WTC11 (cell line): ENCODE results near the gene HSPG2. TPM values are rescaled to one million over a fixed set of nuclear protein-coding genes. Genes with fewer than 3 reads are reported as not detected.

ENCODE experiments used
- ATAC-seq: fragments of 200-7000 bp; cut with Tn5 transposase; 2 replicates; pipeline ENCODE4 v1.10.0; 2021; ENCODE audit warnings: mild to moderate bottlenecking, moderate library complexity
- CTCF ChIA-PET: fragments of 300-600 bp; sonication (Branson Sonifier 250); formaldehyde crosslinking; loops from one replicate; lab custom pipeline; 2021; ENCODE audit warnings: antibody characterized with exemption; lab: Charles Lee
- POLR2A ChIA-PET: fragments of 350-600 bp; sonication (Branson Sonifier 250); formaldehyde crosslinking; loops from one replicate; lab custom pipeline; 2021; ENCODE audit warnings: antibody characterized with exemption; lab: Charles Lee
- DNase-seq: peaks from one replicate; pipeline ENCODE4 v3.0.0; 2021; ENCODE audit warnings: low spot score
- H3K27ac Mint-ChIP-seq: 2 replicates; pipeline ENCODE4 v1.8.0; 2021; ENCODE audit warnings: mixed read lengths
- H3K27me3 Mint-ChIP-seq: 2 replicates; pipeline ENCODE4 v1.8.0; 2021; ENCODE audit warnings: low read depth, mild to moderate bottlenecking, moderate library complexity, mixed read lengths
- H3K36me3 Mint-ChIP-seq: 2 replicates; pipeline ENCODE4 v1.8.0; 2021; ENCODE audit warnings: mixed read lengths
- H3K4me1 Mint-ChIP-seq: 2 replicates; pipeline ENCODE4 v1.8.0; 2022; ENCODE audit warnings: mixed read lengths
- H3K4me3 Mint-ChIP-seq: 2 replicates; pipeline ENCODE4 v1.8.0; 2021; ENCODE audit warnings: mild to moderate bottlenecking, moderate library complexity, mixed read lengths
- H3K9me3 Mint-ChIP-seq: 2 replicates; pipeline ENCODE4 v1.8.0; 2021; ENCODE audit warnings: mixed read lengths
- ATF2 ChIP-seq: sonication (generic); formaldehyde crosslinking; IDR thresholded peaks from 2 replicates; pipeline ENCODE4 v1.8.1; 2022; ENCODE audit warnings: low read depth, missing genetic modification reagents, borderline replicate concordance
- GRHL2 ChIP-seq: fragments of 250-450 bp; sonication (Bioruptor Pico); IDR thresholded peaks from 2 replicates; pipeline ENCODE4 v1.8.0; 2022; ENCODE audit warnings: mild to moderate bottlenecking, moderate library complexity; ENCODE audit not compliant: insufficient replicate concordance, severe bottlenecking
- KAT7 ChIP-seq: sonication (generic); formaldehyde crosslinking; IDR thresholded peaks from 2 replicates; pipeline ENCODE4 v1.8.1; 2023; ENCODE audit warnings: missing genetic modification reagents, mild to moderate bottlenecking, borderline replicate concordance
- MLX ChIP-seq: sonication (generic); formaldehyde crosslinking; IDR thresholded peaks from 2 replicates; pipeline ENCODE4 v1.8.1; 2023; ENCODE audit warnings: mild to moderate bottlenecking, missing genetic modification reagents, moderate library complexity
- NFATC4 ChIP-seq: fragments of 250-450 bp; sonication (Bioruptor Pico); IDR thresholded peaks from 2 replicates; pipeline ENCODE4 v1.9.0; 2021; ENCODE audit warnings: mild to moderate bottlenecking
- NFE2L1 ChIP-seq: sonication (generic); formaldehyde crosslinking; IDR thresholded peaks from 2 replicates; pipeline ENCODE4 v1.8.1; 2023; ENCODE audit warnings: missing genetic modification reagents
- NFYB ChIP-seq: sonication (generic); formaldehyde crosslinking; conservative IDR thresholded peaks from 2 replicates; pipeline ENCODE4 v1.8.0; 2022; ENCODE audit warnings: low read depth, missing genetic modification reagents
- NR3C1 ChIP-seq: sonication (generic); formaldehyde crosslinking; conservative IDR thresholded peaks from 2 replicates; pipeline ENCODE4 v1.8.1; 2023; ENCODE audit warnings: low read depth, mild to moderate bottlenecking, missing genetic modification reagents
- PREB ChIP-seq: sonication (generic); formaldehyde crosslinking; IDR thresholded peaks from 2 replicates; pipeline ENCODE4 v1.8.1; 2022; ENCODE audit warnings: mild to moderate bottlenecking, missing genetic modification reagents, moderate library complexity, borderline replicate concordance
- RELA ChIP-seq: sonication (generic); formaldehyde crosslinking; IDR thresholded peaks from 2 replicates; pipeline ENCODE4 v1.8.1; 2022; ENCODE audit warnings: missing genetic modification reagents, mild to moderate bottlenecking, borderline replicate concordance
- SOX15 ChIP-seq: fragments of 250-450 bp; sonication (Bioruptor Pico); IDR thresholded peaks from 2 replicates; pipeline ENCODE4 v1.9.0; 2021; ENCODE audit warnings: mild to moderate bottlenecking
- TCF7 ChIP-seq: sonication (generic); formaldehyde crosslinking; IDR thresholded peaks from 2 replicates; pipeline ENCODE4 v1.8.0; 2022; ENCODE audit warnings: mild to moderate bottlenecking, low read depth, missing genetic modification reagents, moderate library complexity
- ZBTB21 ChIP-seq: sonication (generic); formaldehyde crosslinking; IDR thresholded peaks from 2 replicates; pipeline ENCODE4 v1.8.1; 2023; ENCODE audit warnings: mild to moderate bottlenecking, missing genetic modification reagents, borderline replicate concordance
- ZNF138 ChIP-seq: sonication (generic); formaldehyde crosslinking; conservative IDR thresholded peaks from 2 replicates; pipeline ENCODE4 v1.8.1; 2022; ENCODE audit warnings: mild to moderate bottlenecking, moderate library complexity, missing genetic modification reagents
- ZNF263 ChIP-seq: sonication (generic); formaldehyde crosslinking; IDR thresholded peaks from 2 replicates; pipeline ENCODE4 v1.8.1; 2022; ENCODE audit warnings: low read depth, mild to moderate bottlenecking, moderate library complexity, missing genetic modification reagents
- ZNF423 ChIP-seq: fragments of 250-450 bp; sonication (Bioruptor Pico); IDR thresholded peaks from 2 replicates; pipeline ENCODE4 v2.1.2; 2022; ENCODE audit warnings: mild to moderate bottlenecking, moderate library complexity
- ZNF671 ChIP-seq: fragments of 250-450 bp; sonication (Bioruptor Pico); IDR thresholded peaks from 2 replicates; pipeline ENCODE4 v1.8.0; 2021; ENCODE audit warnings: mild to moderate bottlenecking
- total RNA-seq: library from RNA; stranded (reverse); gene quantifications from 3 replicates; pipeline ENCODE4 v1.2.3, GENCODE V29; 2021
- TF ChIP-seq, protein P1 (sequence below): fragments of 250-450 bp; sonication (Bioruptor Pico); IDR thresholded peaks from 2 replicates; pipeline ENCODE4 v1.9.0; 2021; ENCODE audit warnings: mild to moderate bottlenecking, borderline replicate concordance
- TF ChIP-seq, protein P2 (sequence below): fragments of 250-450 bp; sonication (Bioruptor Pico); conservative IDR thresholded peaks from 2 replicates; pipeline ENCODE4 v1.9.0; 2021; ENCODE audit warnings: mild to moderate bottlenecking
- TF ChIP-seq, protein P3 (sequence below): fragments of 250-450 bp; sonication (Bioruptor Pico); IDR thresholded peaks from 2 replicates; pipeline ENCODE4 v1.9.0; 2021; ENCODE audit warnings: mild to moderate bottlenecking
- TF ChIP-seq, protein P4 (sequence below): sonication (generic); formaldehyde crosslinking; IDR thresholded peaks from 2 replicates; pipeline ENCODE4 v1.8.1; 2022; ENCODE audit warnings: missing genetic modification reagents, borderline replicate concordance

The HSPG2 gene
- total RNA-seq, 1 experiment from 2014 or later: 120 TPM

- TF ChIP-seq, protein P1, sequence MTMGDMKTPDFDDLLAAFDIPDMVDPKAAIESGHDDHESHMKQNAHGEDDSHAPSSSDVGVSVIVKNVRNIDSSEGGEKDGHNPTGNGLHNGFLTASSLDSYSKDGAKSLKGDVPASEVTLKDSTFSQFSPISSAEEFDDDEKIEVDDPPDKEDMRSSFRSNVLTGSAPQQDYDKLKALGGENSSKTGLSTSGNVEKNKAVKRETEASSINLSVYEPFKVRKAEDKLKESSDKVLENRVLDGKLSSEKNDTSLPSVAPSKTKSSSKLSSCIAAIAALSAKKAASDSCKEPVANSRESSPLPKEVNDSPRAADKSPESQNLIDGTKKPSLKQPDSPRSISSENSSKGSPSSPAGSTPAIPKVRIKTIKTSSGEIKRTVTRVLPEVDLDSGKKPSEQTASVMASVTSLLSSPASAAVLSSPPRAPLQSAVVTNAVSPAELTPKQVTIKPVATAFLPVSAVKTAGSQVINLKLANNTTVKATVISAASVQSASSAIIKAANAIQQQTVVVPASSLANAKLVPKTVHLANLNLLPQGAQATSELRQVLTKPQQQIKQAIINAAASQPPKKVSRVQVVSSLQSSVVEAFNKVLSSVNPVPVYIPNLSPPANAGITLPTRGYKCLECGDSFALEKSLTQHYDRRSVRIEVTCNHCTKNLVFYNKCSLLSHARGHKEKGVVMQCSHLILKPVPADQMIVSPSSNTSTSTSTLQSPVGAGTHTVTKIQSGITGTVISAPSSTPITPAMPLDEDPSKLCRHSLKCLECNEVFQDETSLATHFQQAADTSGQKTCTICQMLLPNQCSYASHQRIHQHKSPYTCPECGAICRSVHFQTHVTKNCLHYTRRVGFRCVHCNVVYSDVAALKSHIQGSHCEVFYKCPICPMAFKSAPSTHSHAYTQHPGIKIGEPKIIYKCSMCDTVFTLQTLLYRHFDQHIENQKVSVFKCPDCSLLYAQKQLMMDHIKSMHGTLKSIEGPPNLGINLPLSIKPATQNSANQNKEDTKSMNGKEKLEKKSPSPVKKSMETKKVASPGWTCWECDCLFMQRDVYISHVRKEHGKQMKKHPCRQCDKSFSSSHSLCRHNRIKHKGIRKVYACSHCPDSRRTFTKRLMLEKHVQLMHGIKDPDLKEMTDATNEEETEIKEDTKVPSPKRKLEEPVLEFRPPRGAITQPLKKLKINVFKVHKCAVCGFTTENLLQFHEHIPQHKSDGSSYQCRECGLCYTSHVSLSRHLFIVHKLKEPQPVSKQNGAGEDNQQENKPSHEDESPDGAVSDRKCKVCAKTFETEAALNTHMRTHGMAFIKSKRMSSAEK (CRISPR knock-in tag): no peak
- TF ChIP-seq NR3C1 (CRISPR knock-in tag) (no peak), NFYB (CRISPR knock-in tag) (no peak), ZNF138 (CRISPR knock-in tag) (no peak), TCF7 (CRISPR knock-in tag) (no peak), KAT7 (no peak), GRHL2 (CRISPR knock-in tag) (no peak), SOX15 (CRISPR knock-in tag) (no peak), ZBTB21 (no peak), NFE2L1 (CRISPR knock-in tag) (no peak), ZNF423 (CRISPR knock-in tag) (no peak), MLX (CRISPR knock-in tag) (no peak)
- TF ChIP-seq, protein P2, sequence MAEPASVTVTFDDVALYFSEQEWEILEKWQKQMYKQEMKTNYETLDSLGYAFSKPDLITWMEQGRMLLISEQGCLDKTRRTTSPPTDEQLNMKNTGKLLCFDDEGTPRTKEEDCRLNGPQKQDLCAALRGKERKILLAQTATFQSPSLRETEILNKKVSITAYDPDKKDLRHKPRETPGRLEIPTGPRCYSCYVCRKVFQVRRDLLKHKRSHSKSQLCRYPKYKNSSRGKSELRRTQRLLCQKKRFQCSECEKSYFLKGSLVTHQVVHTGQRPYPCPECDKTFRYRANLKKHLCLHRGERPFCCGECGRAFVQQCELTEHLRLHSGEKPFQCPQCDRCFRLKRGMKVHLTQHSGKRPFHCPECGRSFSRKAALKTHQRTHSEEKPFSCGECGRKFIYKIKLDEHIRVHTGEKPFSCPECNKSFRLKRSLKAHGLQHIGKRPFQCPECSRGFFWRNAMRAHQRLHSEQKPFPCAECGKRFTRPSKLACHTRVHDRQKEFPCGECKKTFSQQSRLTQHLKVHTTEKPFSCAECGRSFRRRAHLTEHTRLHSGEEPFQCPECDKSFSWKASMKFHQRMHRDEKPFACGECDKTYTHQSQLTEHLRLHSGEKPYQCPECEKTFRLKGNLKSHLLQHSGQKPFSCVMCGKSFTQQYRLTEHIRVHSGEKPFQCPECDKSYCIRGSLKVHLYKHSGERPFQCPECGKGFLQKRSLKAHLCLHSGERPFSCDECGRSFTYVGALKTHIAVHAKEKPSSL (CRISPR knock-in tag): no peak
These were observed 66.5 kb downstream of the HSPG2 start (continued) for GRCh38 chr1:21870611-21871010.

DNA sequence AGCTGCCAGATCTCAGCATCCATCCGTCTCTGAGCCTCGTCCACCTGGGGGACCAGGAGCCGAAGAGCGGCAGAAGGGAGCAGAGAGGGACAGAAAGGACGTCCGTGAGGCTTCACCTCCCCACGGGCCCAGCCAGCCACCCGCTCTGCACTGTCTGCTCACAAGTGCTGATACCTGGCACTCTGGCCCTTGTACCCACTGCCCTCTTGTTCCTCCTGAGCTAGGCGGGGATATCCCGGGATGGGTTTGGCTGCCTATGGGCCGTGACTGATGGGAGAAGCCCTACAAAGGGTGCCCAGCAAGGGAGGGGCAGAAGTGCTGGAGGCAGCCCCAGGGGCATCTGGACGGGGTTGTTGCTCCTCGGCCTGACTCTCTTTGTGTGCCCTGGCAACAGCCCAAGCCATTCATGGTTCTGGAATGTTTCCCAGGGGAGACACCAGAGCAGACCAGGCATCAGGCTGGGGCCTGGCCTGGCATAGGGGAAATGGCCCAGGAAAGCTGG is 67.4 kb downstream of the HSPG2 start:
- H3K27me3 Mint-ChIP-seq: no peaks in the 10 kb centered on the region
- no peak overlapping the region for H3K27ac Mint-ChIP-seq
- DNase-seq (no peak), ATAC-seq (no peak)
- H3K9me3 Mint-ChIP-seq: no peaks in the 10 kb centered on the region
- TF ChIP-seq, protein P3, sequence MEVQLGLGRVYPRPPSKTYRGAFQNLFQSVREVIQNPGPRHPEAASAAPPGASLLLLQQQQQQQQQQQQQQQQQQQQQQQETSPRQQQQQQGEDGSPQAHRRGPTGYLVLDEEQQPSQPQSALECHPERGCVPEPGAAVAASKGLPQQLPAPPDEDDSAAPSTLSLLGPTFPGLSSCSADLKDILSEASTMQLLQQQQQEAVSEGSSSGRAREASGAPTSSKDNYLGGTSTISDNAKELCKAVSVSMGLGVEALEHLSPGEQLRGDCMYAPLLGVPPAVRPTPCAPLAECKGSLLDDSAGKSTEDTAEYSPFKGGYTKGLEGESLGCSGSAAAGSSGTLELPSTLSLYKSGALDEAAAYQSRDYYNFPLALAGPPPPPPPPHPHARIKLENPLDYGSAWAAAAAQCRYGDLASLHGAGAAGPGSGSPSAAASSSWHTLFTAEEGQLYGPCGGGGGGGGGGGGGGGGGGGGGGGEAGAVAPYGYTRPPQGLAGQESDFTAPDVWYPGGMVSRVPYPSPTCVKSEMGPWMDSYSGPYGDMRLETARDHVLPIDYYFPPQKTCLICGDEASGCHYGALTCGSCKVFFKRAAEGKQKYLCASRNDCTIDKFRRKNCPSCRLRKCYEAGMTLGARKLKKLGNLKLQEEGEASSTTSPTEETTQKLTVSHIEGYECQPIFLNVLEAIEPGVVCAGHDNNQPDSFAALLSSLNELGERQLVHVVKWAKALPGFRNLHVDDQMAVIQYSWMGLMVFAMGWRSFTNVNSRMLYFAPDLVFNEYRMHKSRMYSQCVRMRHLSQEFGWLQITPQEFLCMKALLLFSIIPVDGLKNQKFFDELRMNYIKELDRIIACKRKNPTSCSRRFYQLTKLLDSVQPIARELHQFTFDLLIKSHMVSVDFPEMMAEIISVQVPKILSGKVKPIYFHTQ: no peak
- TF ChIP-seq NR3C1 (CRISPR knock-in tag) (no peak), ATF2 (CRISPR knock-in tag) (no peak), PREB (CRISPR knock-in tag) (no peak), RELA (CRISPR knock-in tag) (no peak), ZNF671 (no peak), NFATC4 (CRISPR knock-in tag) (no peak), ZNF263 (no peak)
- TF ChIP-seq, protein P4, sequence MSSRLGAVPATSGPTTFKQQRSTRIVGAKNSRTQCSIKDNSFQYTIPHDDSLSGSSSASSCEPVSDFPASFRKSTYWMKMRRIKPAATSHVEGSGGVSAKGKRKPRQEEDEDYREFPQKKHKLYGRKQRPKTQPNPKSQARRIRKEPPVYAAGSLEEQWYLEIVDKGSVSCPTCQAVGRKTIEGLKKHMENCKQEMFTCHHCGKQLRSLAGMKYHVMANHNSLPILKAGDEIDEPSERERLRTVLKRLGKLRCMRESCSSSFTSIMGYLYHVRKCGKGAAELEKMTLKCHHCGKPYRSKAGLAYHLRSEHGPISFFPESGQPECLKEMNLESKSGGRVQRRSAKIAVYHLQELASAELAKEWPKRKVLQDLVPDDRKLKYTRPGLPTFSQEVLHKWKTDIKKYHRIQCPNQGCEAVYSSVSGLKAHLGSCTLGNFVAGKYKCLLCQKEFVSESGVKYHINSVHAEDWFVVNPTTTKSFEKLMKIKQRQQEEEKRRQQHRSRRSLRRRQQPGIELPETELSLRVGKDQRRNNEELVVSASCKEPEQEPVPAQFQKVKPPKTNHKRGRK (CRISPR knock-in tag): no peak
- ChIA-PET CTCF (interaction anchor here (0.6 to 1.0 kb wide), 2 partner anchors 12 to 66 kb away, joined by 3 to 4 read pairs; no protein-coding TSS in a partner anchor), POLR2A (no interaction called here)
- peaks cover 27% of the 10 kb centered on the region for H3K36me3 Mint-ChIP-seq
- H3K4me3 Mint-ChIP-seq: no peak overlapping the region
- H3K4me1 Mint-ChIP-seq: peaks cover 26% of the 10 kb centered on the region
